SK-N-SH treated with all-trans-retinoic acid at 6 μM for 48 hours (cell line): ENCODE data around the gene CNOT10.
"Not testable (repeated sequence)": the region's sequence is repeated elsewhere in the genome, so short reads cannot be mapped to it uniquely, and the experiment has no call there.

Experiments used
- ARNTL ChIP-seq: fragments of 450-650 bp; formaldehyde crosslinking; IDR thresholded peaks from 2 replicates; pipeline ENCODE4 v1.5.0; 2020; ENCODE audit warnings: low read depth, mild to moderate bottlenecking, moderate library complexity, borderline replicate concordance
- RARB ChIP-seq: fragments of 250-450 bp; sonication (Bioruptor Pico); IDR thresholded peaks from 2 replicates; pipeline ENCODE4 v1.8.0; 2021; ENCODE audit warnings: mild to moderate bottlenecking, moderate library complexity
- ZNF70 ChIP-seq: fragments of 450-650 bp; formaldehyde crosslinking; IDR thresholded peaks from 2 replicates; pipeline ENCODE4 v1.5.0; 2020; ENCODE audit warnings: mild to moderate bottlenecking, moderate library complexity
- TF ChIP-seq, protein P1 (sequence below): fragments of 250-450 bp; sonication (Bioruptor Pico); IDR thresholded peaks from 2 replicates; pipeline ENCODE4 v1.5.1; 2021; ENCODE audit warnings: mild to moderate bottlenecking, moderate library complexity
- TF ChIP-seq, protein P2 (sequence below): fragments of 250-450 bp; sonication (Bioruptor Pico); IDR thresholded peaks from 2 replicates; pipeline ENCODE4 v1.8.0; 2020; ENCODE audit warnings: mild to moderate bottlenecking, moderate library complexity, borderline replicate concordance

DNA sequence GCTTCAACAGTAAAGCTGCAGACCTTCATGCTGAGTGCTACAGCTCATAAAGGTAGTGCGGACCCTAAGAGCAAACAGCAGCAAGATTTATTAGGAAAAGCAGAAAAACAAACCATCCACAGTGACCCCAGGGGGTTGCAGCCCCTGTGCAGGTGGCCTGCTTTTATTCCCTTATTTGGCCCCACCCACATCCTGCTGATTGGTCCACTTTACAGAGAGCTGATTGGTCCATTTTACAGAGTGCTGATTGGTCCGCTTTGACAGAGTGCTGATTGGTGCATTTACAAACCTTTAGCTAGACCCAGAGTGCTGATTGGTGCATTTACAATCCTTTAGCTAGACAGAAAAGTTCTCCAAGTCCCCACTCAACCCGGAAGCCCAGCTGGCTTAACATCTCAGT is 11.3 kb upstream of the CNOT10 start:
- TF ChIP-seq, protein P1, sequence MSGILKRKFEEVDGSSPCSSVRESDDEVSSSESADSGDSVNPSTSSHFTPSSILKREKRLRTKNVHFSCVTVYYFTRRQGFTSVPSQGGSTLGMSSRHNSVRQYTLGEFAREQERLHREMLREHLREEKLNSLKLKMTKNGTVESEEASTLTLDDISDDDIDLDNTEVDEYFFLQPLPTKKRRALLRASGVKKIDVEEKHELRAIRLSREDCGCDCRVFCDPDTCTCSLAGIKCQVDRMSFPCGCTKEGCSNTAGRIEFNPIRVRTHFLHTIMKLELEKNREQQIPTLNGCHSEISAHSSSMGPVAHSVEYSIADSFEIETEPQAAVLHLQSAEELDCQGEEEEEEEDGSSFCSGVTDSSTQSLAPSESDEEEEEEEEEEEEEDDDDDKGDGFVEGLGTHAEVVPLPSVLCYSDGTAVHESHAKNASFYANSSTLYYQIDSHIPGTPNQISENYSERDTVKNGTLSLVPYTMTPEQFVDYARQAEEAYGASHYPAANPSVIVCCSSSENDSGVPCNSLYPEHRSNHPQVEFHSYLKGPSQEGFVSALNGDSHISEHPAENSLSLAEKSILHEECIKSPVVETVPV (CRISPR knock-in tag) = not testable (repeated sequence)
- TF ChIP-seq ARNTL (CRISPR knock-in tag); ZNF70; RARB: not testable (repeated sequence)
- TF ChIP-seq, protein P2, sequence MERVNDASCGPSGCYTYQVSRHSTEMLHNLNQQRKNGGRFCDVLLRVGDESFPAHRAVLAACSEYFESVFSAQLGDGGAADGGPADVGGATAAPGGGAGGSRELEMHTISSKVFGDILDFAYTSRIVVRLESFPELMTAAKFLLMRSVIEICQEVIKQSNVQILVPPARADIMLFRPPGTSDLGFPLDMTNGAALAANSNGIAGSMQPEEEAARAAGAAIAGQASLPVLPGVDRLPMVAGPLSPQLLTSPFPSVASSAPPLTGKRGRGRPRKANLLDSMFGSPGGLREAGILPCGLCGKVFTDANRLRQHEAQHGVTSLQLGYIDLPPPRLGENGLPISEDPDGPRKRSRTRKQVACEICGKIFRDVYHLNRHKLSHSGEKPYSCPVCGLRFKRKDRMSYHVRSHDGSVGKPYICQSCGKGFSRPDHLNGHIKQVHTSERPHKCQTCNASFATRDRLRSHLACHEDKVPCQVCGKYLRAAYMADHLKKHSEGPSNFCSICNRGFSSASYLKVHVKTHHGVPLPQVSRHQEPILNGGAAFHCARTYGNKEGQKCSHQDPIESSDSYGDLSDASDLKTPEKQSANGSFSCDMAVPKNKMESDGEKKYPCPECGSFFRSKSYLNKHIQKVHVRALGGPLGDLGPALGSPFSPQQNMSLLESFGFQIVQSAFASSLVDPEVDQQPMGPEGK (CRISPR knock-in tag) = not testable (repeated sequence)
